Epidermal melanocyte (primary cell): ENCODE results near the gene NUDT16L1.

ENCODE experiments used
- DNase-seq: peaks from one replicate; pipeline ENCODE4 v3.0.0; 2011; ENCODE audit warnings: low spot score; ENCODE audit not compliant: insufficient read length

The NUDT16L1 gene

DNA sequence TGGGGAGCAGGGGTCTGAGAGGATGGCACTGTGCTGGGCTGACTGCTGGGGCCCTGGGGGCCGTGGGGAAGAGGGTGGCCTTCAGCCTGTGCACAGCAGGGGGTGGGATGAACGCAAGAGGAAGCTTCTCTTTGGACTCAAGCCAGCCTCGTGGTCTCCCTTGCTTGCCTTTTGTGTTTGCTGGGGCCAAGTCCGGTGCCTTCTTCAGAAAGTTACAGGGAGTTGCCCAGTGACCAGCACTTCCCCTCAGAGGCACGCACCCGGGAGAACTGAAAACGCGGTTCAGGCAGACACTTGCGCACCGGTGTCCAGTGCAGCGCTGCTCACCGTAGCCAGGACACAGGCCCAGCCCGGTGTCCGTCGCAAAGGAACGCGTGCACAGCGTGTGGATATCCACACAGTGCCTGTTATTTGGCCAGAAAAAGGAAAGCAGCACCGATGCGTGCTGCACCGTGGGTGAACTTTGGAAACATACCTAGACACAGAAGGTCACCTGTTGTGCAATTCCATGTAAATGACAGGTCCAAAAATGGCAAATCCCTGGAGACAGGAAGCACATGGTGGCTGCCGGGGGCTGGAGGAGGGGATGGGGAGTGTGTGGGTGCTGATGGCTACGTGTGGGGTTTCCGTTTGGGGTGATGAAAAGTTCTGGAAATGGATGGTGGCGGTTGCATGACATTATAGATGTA lies 29.4 kb upstream of the NUDT16L1 start:
- peak; percentile 59 for DNase-seq

GRCh38 chr16:4664538-4665418 lies 28.6 kb upstream of the NUDT16L1 start:
- no peak for DNase-seq

GRCh38 chr16:4666537-4667202 lies 26.7 kb upstream of the NUDT16L1 start:
- no peak for DNase-seq

DNA sequence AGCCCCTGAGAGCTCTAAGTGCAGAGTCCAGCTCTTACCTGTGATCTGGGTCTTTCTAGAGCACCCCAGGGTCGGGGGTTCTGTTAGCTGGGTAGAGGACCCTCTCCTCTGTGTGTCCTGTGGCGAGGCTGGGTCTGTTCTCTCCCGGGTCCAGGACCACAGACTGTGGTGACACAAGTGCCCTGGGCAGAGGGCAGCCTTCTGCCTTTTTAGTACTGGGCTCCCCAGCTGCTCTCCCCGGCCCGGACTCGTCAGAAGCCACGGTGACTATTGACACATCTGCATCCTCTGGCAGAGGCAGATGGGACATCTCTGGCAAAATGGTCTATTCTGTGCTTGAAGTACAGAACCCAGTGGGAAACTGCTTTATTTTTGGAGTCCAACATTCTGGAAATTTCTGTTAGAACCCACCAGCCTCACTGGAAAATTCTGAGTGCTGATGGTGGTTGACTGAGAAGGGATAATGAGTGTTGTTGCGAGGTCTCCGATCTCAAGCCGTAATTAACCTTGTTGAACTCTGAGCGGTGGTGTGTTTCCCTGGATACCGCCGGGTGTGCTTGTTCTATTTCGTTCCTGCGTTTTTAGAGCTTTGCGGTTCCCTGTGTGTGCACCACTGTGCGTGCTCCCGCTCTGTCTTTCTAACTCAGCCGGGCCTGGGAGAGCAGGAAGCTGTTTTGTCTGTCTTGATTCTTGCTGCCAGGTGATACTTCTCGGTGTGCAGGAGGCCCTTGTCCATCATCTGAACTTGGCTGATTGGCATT lies 26.0 kb upstream of the NUDT16L1 start:
- DNase-seq, result no peak

- no peak for DNase-seq
Measured at GRCh38 chr16:4668313-4668960, 24.9 kb upstream of the NUDT16L1 start.

- DNase-seq, result peak; percentile 50
Measured at GRCh38 chr16:4673387-4674046, 19.8 kb upstream of the NUDT16L1 start.

DNA sequence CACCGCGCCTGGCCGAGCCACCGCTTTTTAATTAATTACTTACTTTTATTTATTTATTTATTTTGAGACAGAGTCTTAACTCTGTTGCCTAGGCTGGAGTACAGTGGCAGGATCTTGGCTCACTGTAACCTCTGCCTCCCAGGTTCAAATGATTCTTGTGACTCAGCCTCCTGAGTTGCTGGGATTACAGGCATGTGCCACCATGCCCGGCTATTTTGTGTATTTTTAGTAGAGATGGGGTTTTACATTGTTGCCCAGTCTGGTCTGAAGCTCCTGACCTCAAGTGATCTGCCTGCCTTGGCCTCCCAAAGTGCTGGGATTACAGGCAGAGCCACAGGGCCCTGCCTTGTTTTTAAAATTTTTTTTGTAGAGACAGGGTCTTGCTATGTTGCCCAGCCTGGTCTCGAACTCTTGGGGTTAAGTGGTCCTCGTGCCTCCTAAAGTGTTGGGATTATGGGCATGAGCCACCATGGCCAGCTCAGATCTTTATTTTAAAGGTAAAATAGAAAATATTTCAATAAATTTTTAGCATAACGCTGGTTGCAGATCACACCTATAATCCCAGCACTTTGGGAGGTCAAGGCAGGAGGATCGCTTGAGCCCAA lies 18.3 kb upstream of the NUDT16L1 start:
- DNase-seq, result no peak

DNA sequence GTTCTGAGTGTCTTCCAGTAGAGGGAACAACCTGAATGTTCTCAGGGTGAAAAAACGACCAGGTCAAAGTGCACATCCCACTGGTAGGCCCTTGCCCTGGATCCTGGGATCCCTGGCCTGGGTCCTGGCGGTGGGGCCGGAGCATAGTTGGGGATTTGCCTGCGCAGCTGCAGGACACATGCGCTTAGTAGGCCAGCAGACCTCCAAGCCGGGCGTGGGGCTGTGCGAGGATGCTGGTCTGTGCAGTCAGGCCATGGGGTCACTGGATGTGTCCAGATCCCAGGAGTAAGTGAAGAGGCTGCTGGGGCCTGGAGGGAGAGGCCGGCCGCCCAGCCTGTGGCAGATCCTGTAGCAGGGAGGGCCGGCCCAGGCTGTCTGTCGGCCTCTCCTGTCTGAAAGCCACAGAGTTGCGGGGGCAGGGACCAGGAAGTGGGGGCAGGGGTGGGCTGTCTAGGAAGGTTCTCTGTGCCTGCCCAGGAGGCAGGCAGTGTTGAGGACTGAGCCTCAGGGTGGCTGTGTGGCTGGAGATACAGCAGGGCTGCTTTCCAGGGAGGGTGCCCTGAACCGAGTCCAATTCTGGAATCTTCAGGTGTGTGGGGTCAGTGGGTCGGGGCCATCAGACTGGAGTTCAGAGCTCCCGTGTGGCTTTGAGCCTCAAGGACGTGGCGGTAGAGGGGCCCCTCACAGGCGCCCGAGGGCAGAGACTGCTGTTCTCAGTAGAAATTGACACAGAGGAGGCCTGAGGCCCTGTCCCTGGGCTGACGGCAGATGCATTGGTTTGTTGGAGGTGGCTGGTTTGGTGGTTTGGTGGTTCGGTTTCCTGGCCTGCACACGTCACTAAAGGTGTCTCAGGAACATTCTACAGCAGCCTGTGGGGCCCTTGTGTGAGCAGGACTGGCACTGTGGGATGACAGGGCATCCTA lies 17.2 kb upstream of the NUDT16L1 start:
- no peak for DNase-seq

GRCh38 chr16:4676831-4677230 lies 16.5 kb upstream of the NUDT16L1 start:
- DNase-seq, result no peak

DNA sequence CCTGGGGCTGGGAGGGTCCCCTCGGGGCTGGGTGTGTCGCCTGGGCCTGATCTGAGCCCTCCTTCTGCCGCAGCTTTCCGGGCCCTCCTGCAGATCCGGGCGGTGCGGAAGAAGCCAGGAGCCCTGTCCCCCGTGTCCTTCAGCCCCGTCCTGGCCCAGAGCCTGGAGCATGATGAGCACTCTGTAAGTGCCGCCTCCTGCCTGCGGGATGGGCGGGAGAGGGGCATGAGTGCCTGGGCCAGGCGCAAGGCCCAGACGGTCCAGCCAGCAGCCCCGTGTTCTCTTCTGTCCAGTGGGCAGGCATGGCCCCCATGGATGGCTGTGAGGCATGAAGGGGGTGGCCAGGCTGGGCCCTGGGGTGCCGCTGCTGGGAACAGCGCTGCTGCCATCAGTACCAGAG lies 16.0 kb upstream of the NUDT16L1 start:
- no peak for DNase-seq

DNA sequence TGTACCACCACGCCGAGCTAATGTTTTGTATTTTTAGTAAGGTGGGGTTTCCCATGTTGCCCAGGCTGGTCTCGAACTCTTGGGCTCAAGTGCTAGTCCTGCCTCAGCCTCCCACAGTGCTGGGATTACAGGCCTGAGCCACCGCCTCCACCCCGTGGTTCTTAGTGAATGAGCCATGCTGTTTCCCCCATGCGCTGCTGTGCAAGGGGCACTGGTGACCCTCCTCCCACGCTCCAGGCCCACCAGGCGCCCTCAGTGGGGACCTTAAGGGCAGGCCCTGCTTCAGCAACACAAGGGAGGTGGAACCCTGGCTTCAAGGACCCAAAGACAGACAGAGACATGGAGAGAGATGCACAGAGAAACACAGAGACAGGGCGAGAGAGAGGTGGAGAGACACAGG lies 15.4 kb upstream of the NUDT16L1 start:
- no peak for DNase-seq

DNA sequence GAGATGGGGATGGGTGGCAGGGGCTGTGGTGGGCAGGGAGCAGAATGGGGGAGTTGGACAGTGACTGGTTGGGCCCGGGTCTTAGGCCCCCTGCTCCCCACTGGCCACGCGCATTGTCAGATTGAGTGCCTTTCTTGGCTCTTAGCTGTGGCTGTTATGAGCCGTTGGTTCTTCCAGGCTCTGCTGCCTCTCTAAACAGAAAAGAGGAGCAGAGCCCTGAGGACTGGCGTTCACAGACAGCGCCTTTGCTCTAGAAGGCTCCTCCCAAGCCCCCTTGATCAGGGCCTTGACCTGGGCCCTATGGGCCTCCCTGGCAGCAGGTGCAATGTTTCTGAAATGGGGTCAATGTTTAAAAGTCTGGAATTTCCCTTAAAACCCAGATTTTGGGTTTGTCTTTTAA lies 14.8 kb upstream of the NUDT16L1 start:
- no peak for DNase-seq

DNA sequence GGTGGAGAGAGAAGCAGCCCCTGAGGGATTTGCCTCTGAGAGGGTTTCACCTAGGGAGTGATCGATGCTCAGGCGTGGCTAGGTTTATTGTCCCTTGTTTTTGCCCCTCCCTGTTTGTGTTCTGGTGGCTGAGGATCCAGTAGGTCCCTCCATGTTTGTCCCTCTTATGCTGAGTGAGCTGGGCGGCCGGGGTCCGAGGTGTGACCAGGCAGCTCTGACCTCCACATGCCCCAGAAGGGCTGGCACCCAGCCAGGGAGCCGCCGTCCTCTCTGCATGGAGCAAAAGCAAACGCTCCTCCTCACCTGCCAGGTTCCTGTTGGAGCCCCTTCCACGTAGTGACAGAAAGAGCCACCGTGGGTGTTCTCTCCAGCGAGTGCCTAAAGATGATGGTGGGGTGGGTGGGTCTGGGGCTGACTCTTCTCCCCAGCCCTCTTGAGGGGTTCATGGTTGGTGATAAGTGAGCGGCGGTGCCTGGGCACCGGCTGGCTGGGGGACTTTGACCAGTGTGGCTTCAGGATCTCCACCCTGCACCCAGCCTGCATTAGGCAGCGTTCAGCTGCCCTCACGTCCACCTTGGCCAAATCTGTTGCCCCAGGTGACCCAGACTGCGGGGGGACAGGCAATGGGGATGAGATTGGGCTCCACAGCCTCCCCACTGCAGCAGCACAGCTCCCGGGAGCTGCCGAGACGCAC lies 14.1 kb upstream of the NUDT16L1 start:
- DNase-seq, result no peak

GRCh38 chr16:4679850-4680636 lies 13.3 kb upstream of the NUDT16L1 start:
- no peak for DNase-seq

DNA sequence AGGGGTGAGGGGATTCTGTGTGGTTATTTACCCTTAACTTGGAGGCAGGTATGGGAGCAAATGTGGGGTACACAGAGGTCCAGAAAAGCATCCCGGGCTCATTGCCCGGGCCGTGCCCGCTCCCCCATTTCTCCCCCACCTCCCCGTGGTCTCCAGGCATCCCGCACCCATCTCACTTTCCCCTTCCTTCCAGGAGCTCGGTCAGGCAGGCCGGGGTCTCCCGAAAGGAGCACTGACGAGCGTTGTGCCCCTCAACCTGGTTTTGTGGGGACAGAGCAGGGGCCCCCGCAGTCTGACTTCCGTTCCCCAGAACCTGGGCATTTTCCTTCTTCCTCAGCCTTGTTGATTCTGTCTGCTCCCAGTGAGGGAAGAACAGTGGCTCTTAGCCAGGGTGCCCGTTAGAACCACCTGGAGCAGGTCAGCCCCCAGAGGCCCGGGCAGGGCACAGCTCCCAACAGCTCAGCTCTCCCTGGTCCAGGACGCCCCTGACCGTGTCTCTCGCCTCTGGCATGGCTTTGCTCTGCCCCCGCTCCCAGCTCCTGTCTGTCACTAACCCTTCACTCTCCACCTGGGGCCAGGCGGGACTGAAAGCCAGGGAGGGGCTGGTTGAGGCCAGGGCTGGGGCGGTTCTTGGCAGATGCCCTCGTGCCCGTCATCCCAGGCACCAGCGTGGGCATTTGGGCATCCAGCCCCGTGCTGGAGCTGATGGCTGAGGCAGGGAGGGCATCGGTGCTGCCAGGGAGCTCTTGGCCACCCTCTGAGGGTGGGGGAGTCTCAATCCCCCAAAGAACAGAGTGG lies 12.5 kb upstream of the NUDT16L1 start:
- no peak for DNase-seq

GRCh38 chr16:4681471-4682083 lies 11.8 kb upstream of the NUDT16L1 start:
- DNase-seq, result no peak
